ENCODE data around the gene MPZL2.

GRCh38 chr11:118312328-118312727 is 48.2 kb upstream of the MPZL2 start:
- no peak for TF ChIP-seq CTCF (conservative IDR thresholded peaks at IDR 0.05 in 1 of 2, IDR thresholded peaks at IDR 0.05 in 1 of 2; ENCODE audit: extremely low read depth in 1 of 2, insufficient read depth in 1 of 2, low read depth in 1 of 2, low read length in 2 of 2)
- TF ChIP-seq EZH2 (IDR thresholded peaks at IDR 0.05; ENCODE audit: borderline replicate concordance, low read length), result no peak
